Stimulated activated CD4-positive, alpha-beta T cell treated with anti-CD3 and anti-CD28 coated beads, TNF-alpha, amount 100 ng/mL, for 1 hour (primary cell): ENCODE measurements around the gene CNGB1.
"Not testable (repeated sequence)": the region's sequence is repeated elsewhere in the genome, so short reads cannot be mapped to it uniquely, and the experiment has no call there.

Source experiments
- DNase-seq, 3 donors: peaks; one replicate each; pipeline ENCODE4 v3.0.0-alpha.2; 2020; ENCODE audit warnings: low read depth in 3 of 3, low spot score in 1 of 3

CNGB1 gene

DNA sequence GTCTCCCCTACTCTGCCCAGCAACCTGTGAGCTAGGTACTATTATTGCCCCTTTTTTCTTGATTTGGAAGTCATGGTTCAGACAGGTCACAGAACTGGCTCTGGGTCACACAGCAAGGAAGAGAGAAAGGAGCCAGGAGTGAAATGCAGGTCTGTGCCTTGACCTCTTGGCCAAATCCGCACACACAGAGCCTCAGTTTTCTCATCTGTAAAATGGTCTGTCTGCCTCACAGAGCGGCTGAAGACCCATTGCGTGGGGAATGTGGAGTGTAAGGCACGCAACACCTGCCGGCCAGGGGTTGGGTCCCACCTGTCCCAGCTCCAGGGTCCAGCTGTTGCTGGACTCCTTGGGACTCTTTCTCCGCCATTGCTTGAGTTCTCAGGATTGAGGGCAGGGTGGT is 32.4 kb downstream of the CNGB1 start:
- DNase-seq, result no peak

DNA sequence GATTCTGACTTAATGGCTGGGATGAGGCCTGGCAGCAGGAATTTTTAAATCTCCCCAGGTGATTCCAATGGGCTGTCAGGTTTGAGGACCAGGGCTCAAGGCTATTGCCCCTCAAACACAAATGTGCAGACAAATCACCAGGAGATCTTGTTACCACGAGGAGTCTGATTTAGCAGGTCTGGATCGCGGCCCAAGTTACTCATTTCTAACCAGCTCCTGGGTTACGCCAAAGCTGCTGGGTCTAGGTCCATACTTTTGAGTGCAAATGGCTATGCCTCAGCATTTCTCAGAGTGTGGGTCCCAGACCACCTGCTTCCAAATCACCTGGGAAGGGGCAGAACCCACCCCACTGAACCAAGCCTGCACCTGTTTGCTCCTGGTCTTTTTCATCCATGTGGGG is 33.1 kb downstream of the CNGB1 start:
- no peak for DNase-seq

DNA sequence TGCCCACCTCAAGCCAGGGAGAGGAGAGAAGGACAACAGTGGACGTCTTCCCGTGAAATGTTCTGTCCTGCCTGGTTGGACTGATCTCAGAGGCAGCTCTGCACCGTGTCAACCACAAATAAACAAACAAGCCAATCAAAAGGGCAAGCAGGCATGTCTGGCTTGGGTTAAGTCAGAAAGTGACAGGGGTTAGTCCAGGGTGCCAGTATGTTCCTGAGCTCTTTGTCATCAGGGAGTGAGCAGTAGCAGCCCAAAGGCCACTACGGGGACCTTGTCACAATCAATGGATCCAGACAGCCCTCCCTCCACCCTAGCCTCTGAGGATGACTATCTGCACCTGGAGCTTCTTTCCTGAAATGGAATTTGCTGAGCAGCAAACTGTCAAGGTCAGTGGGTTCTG is 35.0 kb downstream of the CNGB1 start:
- DNase-seq, result no peak

DNA sequence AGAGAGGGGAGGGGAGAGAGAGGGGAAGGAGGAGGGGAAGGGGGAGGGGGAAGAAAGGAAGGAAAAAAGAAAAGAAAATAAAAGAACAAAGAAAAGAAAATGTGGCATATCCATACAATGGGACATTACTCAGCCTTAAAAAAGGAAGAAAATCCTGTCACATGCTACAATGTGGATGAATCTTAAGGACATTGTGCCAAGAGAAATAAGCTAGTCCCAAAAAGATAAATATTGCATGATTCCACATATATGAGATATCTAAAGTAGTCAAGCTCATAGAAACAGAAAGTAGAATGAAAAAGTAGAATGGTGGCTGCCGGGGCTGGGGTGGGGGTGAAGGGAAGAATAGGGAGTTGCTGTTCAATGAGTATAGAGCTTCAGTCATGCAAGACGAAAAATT is 40.4 kb downstream of the CNGB1 start:
- DNase-seq, result no peak

GRCh38 chr16:57929250-57929649 is 41.7 kb downstream of the CNGB1 start:
- no peak for DNase-seq

GRCh38 chr16:57926041-57926440 is 44.9 kb downstream of the CNGB1 start:
- no peak for DNase-seq

DNA sequence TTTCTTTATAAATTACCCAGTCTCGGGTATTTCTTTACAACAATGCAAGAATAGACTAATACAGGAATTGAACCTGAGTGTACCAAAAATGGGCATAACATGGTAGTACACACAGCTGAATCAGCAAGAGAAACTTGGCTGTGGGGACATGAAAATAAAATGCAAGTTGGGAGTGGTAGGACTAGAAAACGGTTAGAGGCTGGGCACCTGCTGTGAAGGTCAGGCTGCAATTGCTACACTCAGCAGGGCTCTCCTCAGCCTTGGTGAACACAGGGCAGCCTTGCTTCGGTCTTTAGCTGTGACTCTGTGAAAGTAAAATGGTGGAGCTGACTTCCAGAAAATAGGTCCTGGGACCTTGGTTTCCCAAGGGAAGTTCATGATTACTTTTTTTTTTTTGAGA is 45.6 kb downstream of the CNGB1 start:
- DNase-seq, result no peak

DNA sequence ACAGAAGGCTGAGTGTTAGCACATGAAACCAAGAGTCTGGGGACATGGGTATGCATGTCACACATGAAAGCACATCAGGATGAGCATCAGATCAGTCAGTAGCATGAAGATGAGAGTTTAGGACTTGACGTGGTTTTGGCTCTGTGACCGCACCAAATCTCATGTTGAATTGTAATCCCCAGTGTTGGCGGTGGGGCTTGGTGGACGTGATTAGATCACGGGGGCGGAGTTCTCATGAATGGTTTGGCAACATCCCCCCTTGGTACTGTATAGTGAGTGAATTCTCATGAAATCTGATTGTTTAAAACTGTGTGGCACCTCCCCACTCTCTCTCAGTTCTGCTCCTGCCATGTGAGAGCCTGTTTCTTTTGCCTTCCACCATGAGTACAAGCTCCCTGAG is 46.4 kb downstream of the CNGB1 start:
- DNase-seq, result no peak

DNA sequence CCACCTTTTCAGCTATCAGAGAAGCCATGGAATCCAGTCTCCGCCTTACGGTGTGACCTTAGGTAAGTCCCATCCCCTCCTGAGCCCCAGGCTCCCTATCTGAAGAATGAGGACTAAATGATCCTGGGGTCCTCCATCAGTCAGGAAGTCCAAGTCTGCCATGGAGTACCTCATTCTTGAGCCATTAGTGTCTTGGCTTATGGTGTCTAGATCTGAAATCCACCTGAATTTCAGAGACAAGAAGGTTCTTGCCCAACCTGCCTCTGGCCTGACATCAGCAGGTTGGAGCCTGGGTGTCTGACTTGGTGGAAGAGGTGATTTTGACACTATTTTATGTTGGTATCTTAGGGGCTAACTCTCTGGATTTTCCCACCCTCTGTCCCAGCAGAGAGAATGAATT is 47.1 kb downstream of the CNGB1 start:
- DNase-seq, result no peak

GRCh38 chr16:57923418-57923817 is 47.5 kb downstream of the CNGB1 start:
- DNase-seq, result no peak

GRCh38 chr16:57920880-57921229 is 50.1 kb downstream of the CNGB1 start:
- DNase-seq, result no peak

- DNase-seq, result no peak
Measured at GRCh38 chr16:57920215-57920879, 50.6 kb downstream of the CNGB1 start.

DNA sequence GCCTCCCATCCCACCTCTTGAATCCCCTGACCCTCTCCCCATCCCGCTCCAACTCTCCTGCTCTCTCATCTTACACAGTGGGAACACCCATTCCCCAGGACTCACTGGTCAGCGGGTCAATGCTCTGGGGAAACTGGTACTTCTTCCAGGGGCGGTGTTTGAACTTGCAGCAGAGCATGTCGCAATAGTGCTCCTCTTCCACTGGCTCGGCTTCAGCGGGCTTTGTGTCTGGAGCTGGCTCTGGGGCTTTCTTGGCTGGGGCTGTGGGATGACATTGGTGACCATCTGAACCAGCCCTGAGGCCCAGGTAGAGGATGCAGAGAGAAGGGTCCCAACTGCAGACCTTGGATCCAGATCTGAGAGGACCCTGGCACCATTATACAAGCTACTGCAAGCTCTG is 51.9 kb downstream of the CNGB1 start:
- DNase-seq, result no peak

DNA sequence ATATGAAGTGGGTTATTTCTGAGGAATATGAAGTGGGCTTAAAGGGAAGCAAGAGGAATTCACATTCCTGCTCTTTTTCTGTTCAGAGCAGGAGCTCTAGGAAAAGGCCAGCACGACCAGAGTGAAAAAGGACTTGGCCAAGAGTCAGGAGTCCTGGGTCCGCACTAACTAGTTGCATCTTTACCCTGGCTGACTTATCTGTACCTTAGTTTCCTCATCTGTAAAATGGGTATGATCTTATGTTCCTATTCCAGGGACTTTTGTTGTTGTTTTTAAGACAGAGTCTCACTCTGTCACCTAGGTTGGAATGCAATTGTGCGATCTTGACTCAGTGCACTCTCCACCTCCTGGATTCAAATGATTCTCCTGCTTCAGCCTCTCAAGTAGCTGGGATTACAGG is 52.5 kb downstream of the CNGB1 start:
- no peak for DNase-seq

- DNase-seq, result not testable (repeated sequence)
Measured at GRCh38 chr16:57917929-57918328, 53.0 kb downstream of the CNGB1 start.

GRCh38 chr16:57917489-57917888 is 53.4 kb downstream of the CNGB1 start:
- DNase-seq, result not testable (repeated sequence)

DNA sequence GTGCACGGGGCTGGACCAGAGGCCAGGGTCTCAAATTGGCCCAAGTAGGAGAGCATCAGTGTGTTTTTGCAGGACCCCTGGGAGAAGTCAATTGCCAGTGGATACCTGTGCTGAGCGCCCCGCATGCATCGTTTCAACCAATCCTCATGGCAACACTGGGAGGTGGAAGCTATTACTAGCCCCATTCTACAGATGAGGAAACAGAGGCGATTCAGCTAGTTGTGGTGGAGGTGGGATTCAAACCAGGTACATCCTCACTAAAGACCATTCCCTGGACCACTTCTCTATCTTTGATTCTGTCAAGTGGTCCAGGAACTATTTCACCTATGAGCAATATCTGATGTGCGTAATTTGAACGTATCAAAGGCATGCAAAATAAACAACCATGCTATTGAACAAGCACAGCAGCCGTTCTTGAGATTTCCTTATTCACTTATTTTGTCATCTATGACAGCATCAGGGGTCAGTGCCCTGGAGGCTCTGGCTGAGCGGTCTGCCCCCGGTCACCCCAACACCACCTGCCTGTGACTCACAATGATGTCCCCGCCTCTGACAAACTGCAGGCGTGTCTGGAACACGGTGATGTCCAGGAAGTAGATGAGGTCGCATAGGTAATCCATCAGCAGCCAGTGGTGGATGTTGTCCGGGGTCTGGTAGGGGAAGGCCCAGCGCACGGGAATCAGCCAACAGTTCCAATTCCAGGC is 54.0 kb downstream of the CNGB1 start:
- no peak for DNase-seq

- no peak for DNase-seq
Measured at GRCh38 chr16:57915811-57916488, 55.0 kb downstream of the CNGB1 start.

GRCh38 chr16:57915267-57915666 is 55.7 kb downstream of the CNGB1 start:
- no peak for DNase-seq

DNA sequence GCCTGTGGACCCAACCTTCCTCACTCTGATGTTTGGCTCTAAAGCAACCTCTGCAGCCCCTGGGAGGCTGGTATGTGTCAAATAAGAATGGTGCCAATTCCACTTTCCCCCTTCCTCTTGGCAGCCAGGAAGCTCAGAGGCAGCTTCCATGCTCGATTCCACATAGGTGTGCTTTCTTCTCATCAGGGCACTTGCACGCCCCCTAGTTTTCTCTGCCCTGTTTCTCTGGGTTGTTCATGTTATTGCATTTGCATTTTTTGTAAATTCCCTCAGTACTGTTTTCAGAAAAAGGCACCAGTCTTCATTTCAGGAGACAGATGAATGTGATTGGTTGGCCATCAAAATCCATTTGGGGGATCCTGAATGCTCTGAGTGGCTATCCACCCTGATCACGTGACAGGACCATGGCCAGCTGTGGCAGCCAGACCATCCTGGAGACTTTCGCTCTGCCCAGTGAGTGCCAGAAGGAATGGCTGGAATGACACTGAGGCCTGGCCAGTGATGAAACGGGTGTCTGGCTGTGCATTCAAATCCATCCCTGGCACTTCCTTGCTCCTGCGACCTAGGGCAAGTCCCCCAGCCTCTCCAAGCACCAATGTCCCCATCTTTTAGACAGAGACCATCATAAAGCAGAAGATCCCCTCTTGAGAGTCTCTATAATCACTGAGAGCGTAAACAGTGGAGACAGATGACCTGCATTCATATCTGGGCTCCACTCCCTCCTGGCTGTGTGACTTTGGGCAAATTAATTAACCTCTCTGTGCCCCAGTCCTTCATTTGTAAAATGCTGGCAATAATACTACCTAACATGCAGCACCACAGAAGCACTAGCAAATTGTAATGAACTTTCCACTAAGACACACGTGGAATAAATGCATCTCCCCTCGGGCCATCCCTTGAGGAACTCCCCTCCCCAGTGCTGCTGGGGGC is 56.4 kb downstream of the CNGB1 start:
- DNase-seq, result no peak

GRCh38 chr16:57912529-57913260 is 58.2 kb downstream of the CNGB1 start:
- no peak for DNase-seq
